Measurements from ENCODE around the gene MEG3.

Gene MEG3

DNA sequence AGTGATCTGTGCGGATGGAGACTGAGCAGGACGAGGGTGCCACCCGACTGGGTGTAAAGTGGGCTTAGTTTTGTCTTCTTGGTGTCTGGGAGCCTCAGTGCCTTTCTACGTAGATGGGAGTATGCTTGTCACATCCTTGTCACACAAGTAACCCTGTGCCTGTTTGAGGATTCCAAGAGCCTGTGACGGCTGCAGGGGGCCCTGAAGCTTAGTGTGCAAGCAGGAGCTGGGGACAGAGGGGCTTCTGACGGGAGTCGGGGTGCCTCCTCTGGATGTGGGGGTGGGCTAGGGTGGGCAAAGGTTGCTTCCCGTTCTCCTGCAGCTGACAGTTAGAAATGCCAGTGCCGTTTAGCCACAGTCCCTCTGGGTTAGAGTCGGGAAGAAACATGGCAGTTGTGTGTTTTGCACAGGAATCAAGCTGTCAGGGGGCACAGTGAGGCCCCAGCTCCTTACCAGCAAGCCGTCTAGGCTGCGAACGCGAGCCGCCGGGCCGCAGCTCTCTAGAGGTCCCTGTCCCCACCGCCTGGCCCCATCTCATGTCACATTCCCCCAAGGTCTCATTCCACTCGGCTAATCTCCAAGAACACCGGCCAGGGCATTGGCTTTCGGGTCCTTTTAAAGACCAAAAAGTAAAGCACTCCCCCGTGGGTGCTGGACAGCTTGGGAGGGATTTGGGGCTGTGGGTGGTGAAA lies 70.6 kb downstream of the MEG3 start:
- no peak for DNase-seq (ENCODE audit: low spot score)

DNA sequence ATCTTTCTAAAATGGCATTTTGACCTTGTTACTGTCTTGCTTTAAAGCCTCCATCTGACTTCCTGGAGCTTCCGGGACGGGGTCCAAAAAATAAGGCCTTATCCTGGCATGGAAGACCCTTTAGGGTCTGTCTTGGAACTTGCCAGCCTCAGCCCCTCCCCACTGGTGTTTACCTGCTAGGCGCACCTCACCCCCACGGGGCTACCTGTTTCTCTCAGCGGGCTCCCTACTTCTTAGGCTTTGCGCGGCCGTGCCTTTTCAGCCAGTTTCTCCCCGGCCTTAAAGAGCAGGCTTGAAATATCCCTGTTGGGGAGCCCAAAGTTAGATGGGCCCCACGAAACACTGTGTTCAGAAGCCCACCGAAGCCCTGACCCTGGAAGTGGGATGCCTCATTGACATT lies 72.5 kb downstream of the MEG3 start:
- no peak for DNase-seq (ENCODE audit: low spot score)

GRCh38 chr14:100898935-100899883 lies 73.3 kb downstream of the MEG3 start:
- peak; percentile 30 for DNase-seq (ENCODE audit: low spot score)

- no peak for DNase-seq (ENCODE audit: low spot score)
These were observed 74.2 kb downstream of the MEG3 start for GRCh38 chr14:100899884-100900771.

DNA sequence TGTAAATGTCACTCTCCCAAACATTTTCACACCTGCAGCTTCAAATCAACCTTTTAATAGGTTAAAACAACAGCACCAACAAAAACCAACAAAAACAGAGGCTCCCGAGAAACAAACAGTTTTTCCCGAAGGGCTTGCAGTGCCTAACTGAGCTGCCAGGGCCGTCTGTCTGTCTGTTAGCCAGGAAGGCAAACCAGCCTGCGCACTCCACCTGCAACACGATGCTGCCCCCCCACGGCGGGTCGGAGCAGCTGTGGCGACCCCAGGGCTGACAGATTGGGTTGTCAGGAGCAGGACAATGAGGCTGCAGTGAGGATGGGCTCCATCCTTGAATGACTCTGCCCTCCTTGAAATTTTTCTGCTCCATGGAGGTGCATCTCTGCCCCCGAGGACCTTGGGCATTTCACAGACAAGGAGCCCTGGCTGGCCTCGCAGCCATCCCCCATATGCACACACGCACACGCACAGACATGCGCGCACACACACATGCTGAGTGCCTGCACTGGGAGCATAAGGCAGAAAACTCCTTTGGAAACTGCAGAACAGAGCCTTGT lies 75.0 kb downstream of the MEG3 start:
- no peak for DNase-seq (ENCODE audit: low spot score)

DNA sequence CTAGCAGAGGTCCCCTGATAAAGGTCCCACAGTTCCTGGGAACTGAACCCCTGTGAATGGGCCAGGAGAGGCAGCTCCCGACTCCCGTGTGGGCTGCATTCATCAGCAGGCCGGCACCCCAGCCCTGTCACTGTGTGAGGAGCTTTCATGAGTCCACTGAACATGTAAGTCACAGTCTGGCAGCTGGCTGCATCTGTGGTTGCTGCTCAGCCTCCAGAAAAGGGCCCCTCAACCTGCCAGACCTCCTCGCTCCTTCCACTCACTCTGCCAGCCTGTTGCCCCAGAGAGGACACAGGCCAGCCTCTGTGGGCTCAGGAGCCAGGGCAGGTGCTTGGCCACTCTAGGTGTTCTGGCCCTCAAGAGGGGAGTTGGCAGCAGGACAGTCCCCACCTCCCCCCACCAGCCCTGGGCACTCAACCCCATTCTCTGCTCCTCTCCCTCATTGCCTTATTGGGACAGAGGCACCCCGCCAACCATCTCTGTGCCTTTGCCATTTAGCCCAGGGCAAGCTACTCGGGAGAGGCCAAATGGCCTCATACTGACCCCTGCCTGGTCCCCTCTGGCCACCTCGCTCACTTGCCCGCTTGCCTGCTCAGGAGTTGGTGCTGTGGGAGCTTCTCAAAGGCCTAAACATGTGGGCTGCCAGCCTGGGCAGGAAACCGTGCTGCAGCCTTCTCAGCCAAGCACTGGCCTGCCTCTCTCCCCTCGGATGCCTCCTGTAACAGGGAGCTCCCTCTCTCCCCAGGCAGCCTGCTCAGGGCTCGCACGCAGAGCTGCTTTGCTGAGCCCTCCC lies 75.7 kb downstream of the MEG3 start:
- DNase-seq (ENCODE audit: low spot score) = no peak

DNA sequence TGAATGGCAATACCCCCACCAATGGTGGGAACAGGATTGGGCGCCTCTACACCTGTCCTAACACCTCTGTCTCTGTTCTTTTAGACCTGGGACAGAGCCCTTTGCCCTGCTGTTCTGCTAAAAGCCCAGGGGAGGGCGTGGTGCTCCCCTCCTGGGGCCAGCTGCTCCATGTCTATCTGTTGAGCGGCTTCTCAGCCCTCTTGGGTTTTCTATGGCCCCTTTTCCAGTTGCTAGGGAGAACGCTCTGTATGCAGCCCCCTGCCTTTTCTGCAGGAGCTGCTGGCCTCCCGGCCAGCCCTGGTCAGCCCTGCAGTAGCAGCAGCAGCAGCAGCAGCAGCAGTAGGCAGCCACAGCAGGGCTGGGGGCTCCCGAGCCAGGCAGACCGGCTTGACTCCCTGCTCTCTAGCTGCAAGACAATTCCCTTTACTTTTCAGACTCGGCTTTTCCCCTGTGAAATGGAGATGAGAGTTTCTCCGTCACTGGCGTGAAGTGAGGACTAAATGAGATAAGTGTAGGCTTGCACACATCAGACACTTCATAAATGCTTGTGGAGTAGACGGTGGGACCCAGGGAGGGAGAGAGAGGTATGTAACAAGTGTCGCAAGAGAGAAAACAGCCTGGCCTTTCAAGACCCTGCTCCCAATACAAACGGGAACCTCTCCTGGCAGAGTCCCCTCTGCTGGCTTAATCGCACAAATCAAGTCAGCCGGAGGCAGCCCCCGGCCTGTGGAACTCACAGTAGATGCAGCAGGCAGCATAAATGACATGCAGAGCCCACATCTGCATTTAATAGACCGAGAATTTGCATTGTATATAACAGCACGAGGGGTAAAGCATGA lies 76.6 kb downstream of the MEG3 start:
- no peak for DNase-seq (ENCODE audit: low spot score)

DNA sequence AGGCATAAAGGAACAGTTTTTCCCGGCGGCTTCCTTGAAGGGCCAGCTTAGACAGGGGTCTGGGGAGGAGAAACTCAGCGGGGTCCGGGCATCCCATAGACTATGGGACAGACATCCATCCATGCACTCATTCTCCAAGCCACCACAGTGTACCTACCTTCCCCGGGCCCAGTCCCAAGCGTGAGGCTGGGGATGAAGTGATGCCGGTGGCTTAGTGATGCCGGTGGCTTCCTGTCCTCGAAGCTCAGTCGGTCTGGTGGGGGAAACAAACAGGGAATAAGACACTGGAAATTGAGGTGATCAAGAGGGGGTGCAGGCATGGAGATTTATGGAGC lies 77.2 kb downstream of the MEG3 start:
- no peak for DNase-seq (ENCODE audit: low spot score)

GRCh38 chr14:100903672-100904185 lies 77.8 kb downstream of the MEG3 start, which contains the start of gene RTL1:
Gene RTL1, minus strand, starts transcription at chr14:100903722. Its CDS starts 18,934 bp downstream, at chr14:100884788.
- DNase-seq (ENCODE audit: low spot score) = no peak

GRCh38 chr14:100904307-100905087 lies 78.6 kb downstream of the MEG3 start:
- DNase-seq (ENCODE audit: low spot score) = no peak

DNA sequence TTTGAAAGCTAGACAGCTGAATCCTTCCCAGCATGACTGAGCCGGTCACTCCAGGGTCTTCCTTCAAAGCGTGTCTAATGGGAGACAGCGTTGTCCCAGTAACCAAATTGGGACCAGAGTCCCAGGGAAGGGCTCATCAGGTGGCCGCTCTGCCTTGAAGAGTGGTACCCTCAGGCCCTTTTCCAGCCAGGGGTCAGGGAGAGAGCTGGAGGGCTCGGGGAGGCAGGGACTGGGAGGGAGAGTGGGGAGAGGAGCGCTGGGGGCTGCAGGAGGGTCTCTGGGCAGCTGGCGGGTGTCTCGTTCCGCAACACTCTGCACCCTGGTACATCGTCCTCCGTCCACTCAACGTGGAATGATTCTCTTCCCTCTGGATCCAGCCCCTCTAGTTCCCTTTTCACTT lies 79.2 kb downstream of the MEG3 start:
- no peak for DNase-seq (ENCODE audit: low spot score)

DNA sequence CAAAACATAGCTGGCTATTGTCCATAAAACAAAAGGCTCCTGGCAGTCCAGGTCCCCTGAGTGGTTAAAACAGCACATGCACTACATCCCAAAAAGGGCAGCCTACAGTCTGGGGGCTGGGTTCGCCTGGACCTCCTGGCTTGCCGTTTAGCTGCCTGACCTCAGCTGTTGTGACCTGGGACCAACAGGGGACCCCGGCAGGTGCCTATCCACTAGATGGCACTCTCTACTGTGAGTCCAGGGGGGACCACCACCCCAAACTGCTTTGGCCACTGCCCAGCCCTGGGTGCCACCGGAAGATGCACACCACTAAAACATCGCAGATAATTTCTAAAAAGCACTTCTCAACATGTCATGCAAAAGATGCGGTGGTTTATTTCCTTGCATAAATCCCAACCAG lies 80.5 kb downstream of the MEG3 start:
- DNase-seq (ENCODE audit: low spot score) = no peak

DNA sequence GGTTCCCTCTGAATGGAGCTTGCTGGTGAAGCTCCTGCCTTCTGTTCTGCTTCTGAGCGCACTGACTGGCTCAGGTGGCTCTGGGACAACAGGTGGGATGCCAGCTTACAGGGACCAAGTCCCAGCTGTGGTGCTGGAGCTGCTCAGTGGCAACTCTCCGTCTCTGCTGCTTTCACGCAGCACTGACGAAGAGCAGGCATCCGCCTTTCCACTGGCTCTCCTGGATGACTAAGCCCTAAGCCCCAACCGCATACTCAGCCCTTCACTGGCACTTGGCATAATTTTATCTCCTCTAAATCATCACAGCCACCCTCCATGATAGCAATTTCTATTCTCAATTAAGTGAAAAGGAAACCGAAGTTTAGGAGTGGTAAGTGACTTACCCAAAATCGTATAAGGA lies 81.3 kb downstream of the MEG3 start:
- DNase-seq (ENCODE audit: low spot score) = no peak

DNA sequence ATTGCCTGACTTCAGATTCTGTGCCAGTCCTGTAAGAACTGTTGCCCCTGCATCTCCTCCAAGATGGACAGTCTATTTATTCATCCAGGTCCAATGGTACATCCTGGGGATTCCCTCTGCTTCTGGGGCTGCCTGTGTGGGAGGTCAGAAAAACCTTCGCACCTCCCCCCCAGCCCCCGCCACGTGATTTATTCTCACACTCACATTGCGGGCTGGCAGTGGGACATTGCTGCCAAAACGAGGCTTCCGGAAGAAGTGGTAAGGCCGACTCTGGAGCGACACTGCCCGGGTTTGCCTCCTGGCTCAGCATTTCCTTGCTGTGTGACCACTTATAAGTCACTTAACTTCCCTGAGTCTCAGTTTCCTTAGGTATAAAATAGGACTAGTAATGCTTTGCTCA lies 83.5 kb downstream of the MEG3 start:
- no peak for DNase-seq (ENCODE audit: low spot score)

Measured in cerebellar cortex (tissue), 1 donor.